Stimulated activated CD4-positive, alpha-beta T cell treated with anti-CD3 and anti-CD28 coated beads, Interleukin-4, amount 100 ng/mL, for 48 hours (primary cell): ENCODE results near the gene HRK.

ENCODE experiments used
- DNase-seq, 2 donors: peaks; one replicate each; pipeline ENCODE4 v3.0.0-alpha.2; 2020; ENCODE audit warnings: low read depth in 2 of 2

HRK gene

GRCh38 chr12:116867523-116867922, 13.7 kb downstream of the HRK start:
- DNase-seq: no peak

- DNase-seq: no peak
These were observed 16.7 kb downstream of the HRK start for GRCh38 chr12:116864371-116865160.

- DNase-seq: no peak
These were observed 17.9 kb downstream of the HRK start for GRCh38 chr12:116863275-116863767.

DNA sequence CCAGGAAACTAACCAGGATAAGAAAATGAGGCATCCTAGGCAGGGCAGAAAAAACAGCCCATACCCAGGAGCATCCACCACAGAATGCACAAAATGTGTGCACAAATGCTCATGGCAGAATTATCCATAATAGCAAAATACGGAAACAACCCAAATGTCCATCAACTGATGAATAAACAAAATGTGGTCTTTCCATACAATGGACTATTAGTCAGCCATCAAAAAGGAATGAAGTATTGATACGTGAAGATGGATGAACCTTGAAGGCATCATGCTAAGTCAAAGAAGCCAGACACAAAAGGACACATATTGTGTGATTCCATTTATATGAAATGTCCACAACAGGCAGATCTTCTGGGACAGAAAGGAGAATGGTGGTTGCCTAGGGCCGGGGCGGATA, 19.1 kb downstream of the HRK start:
- no peak for DNase-seq

- no peak for DNase-seq
These were observed 19.9 kb downstream of the HRK start for GRCh38 chr12:116861320-116861719.

GRCh38 chr12:116860263-116860662, 21.0 kb downstream of the HRK start:
- DNase-seq: no peak

DNA sequence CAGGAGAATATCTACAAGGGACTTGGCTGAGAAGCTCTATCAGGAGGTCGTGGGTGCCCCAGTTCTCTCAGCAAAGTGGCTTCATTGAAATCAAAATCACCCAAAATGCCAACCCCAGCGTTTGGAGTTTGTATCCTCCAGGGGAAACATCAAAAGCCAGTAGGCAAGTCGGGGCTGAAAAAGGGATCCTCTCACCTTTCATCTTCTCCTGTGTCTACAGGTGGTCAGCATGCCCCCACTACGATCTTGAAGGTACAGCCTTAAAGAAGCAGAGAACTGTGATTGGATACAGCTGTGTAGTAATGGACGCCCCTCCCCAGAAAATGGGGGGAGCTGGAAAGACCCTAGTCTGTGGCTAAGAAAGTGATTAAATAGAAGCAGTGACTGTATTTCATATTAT, 22.2 kb downstream of the HRK start:
- DNase-seq: no peak

DNA sequence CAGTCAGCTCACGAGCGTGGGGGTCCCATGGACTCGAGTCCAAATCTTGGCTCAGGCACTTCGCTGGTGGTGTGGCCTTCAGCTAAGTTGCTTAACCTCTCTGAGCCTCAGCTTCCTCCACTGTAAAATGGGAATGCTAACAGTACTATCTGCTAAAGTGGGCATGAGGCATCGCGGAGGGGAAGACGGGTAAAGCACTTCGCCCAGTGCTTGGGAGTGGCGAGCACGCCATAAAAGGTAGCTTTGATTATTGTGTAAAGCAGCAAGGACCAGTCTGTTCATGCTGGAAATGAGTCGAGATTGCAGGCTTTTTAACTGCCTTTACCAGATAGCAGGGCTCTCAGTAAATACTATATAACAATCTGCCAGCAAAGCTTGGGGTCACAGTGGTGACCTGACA, 24.5 kb downstream of the HRK start:
- DNase-seq: no peak

GRCh38 chr12:116855744-116856470, 25.3 kb downstream of the HRK start:
- DNase-seq: no peak

DNA sequence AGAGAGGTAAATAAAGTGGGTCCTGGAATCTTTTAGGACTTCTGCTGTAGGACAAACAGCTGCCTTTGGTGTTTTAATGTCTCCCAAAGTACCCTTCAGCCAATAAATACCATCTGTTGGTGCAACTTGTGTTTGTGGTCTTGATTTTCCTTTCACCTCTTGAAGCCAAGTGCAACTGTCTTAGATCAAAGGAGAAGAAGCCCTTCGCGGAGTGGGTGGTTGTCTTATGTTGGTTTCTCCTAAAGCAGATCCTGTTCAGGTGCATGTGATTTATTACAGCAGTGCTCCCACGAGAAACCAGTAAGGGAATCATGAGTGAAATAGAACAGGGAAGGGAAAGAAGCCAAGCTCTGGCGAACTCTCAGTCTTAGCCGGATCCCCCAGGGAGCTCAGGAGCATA, 27.7 kb downstream of the HRK start:
- no peak for DNase-seq

GRCh38 chr12:116852303-116852702, 28.9 kb downstream of the HRK start:
- no peak for DNase-seq

DNA sequence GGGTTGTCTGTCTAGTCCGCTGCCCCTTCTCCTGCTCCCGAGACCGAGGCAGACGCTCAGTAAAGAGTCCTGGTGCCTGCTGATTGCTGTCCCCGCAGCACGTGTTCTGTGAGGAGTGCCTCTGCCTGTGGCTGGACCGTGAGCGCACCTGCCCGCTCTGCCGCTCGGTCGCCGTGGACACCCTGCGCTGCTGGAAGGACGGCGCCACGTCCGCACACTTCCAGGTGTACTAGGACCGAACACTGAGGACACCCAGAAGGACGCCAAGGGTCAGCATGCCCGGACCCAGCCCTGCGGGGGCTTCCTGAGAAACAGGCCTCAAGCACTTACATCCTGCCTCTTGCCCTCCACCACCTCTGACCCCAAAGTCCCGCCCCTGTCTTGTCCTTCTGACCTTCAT, 32.0 kb downstream of the HRK start:
- no peak for DNase-seq

DNA sequence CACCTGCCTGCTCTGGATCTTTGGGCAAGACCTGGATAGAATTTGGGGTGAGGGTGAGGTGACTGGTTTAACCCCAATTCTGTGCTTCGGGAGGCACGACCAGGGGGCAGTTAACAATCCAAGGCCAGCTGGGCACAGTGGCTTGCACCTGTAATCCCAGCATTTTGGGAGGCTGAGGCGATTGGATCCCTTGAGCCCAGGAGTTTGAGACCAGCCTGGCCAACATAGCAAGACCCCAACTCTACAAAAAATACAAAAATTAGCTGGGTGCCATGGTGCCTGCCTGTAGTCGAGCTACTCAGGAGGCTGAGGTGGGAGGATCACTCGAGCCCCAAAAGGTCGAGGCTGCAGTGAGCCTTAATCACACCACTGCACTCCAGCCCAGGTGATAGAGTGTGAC, 38.2 kb downstream of the HRK start:
- DNase-seq: no peak

DNA sequence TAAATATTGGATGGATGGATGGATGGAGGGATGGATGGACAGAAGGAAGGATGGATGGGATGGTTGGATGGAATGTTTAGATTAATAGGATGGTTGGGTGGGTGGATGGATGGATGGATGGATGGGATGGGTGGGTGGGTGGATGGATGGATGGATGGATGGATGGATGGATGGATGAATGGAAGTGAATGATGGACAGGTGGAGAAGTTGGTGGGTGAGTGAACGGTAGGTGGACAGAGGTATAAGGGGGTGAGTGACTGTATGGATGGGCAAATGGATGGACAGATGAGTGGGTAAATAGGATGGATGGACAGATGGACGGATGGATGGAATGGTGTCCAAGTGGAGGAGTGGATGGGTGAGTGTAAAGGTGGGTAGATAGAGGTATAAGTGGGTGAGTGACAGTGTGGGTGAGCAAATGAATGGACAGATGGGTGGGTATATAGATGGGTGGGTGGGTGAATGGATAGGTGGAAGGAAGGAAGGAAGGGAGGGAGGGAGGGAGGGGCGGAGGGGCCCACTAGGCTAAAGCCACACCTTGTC, 41.9 kb downstream of the HRK start:
- no peak for DNase-seq

- DNase-seq: no peak
These were observed 42.9 kb downstream of the HRK start for GRCh38 chr12:116838365-116838764.

GRCh38 chr12:116837097-116837496, 44.1 kb downstream of the HRK start:
- no peak for DNase-seq

DNA sequence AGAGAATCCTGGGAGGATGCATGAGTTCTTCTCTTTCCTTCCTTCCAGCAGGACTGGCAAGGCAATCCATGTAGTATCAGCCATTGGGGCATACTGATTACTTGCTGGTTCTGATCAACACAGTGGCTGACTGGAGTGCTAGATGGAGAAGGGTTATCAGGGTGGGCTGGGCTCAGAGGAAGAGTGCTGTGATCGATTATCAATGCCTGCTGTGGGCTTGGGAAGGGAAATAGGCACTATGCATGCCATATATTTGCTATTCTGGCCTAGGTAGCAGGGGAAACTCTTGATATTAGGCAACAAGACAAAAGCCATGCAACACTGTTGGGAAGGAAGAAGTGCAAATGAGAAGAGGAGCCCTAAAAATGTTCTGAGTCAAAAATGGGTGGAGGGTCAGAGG, 45.8 kb downstream of the HRK start:
- no peak for DNase-seq

GRCh38 chr12:116833474-116833873, 47.8 kb downstream of the HRK start:
- no peak for DNase-seq

DNA sequence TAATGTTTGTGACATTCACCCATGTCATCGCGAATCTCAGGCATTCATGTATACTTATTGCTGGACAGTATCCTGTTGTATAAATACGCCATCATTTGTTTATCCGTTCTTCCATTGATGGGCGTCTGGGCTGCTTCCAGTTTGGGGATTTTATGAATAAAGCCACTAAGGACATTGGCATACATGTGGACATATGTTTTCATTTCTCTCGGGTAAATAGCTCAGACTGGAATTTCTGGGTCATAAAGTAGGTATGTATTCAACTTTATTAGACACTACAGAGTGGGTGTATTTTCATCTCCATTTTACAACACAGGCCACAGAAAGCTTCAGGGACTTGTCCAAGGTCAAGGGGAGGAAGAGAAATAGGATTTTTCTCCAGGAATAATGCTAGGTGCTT, 48.9 kb downstream of the HRK start:
- no peak for DNase-seq

DNA sequence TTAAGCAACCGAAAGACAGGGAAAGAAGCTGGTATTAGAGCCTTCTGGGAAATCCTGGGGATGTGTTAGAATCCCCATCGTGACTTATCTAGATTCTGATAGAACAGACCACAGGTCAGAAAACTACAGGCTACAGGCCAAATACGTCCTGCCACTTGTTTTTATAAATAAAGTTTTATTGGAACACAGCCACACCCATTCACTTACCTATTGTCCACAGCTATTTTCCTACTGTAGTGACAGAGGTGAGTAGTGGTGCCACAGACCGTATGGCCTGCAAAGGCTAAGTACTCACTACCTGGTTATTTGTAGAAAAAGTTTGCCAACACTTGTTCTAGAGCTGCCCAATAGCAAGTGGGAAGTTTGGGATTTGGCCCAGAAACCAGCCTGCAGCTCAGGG, 53.8 kb downstream of the HRK start:
- no peak for DNase-seq

- no peak for DNase-seq
These were observed 60.0 kb downstream of the HRK start for GRCh38 chr12:116821291-116821690.

DNA sequence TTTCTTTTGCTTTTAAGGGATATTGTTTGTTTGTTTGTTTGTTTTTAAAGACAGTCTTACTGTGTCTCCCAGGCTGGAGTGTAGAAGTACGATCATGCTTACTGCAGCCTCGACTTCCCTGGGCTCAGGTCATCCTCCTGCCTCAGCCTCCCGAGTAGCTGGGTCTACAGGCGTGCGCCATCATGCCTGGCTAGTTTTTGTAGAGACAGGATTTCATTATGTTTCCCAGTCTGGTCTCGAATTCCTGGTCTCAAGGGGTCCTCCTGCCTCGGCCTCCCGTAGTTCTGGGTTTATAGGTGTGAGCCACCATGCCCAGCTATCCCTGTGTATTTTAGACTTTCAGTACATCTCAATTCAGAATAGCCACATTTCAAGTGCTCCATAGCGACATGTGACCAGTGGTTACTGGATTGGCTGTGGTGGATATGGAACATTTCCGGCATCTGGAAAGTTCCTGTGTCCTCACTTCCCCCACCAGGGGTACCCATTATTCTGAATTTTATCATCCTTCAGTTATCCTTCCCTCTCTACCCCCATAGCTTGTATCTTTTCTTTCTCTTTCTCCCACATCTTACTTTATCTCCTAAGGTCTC, 61.1 kb downstream of the HRK start:
- no peak for DNase-seq
